SK-N-SH treated with all-trans-retinoic acid at 6 μM for 48 hours (cell line): Measurements from ENCODE around the gene PAPSS1.
"Not testable (repeated sequence)": the region's sequence is repeated elsewhere in the genome, so short reads cannot be mapped to it uniquely, and the experiment has no call there.

Experiments
- ATAC-seq: fragments of 200-7000 bp; cut with Tn5 transposase; 3 replicates; pipeline ENCODE4 v1.9.1; 2020; ENCODE audit warnings: mild to moderate bottlenecking, moderate library complexity
- CSDC2 ChIP-seq: fragments of 250-450 bp; sonication (Bioruptor Pico); IDR thresholded peaks from 2 replicates; pipeline ENCODE4 v1.5.0; 2020; ENCODE audit warnings: mild to moderate bottlenecking, moderate library complexity
- ESRRG ChIP-seq: fragments of 250-450 bp; sonication (Bioruptor Pico); IDR thresholded peaks from 2 replicates; pipeline ENCODE4 v1.6.1; 2021; ENCODE audit warnings: mild to moderate bottlenecking
- ISL1 ChIP-seq: fragments of 250-450 bp; sonication (Bioruptor Pico); IDR thresholded peaks from 2 replicates; pipeline ENCODE4 v2.1.2; 2022; ENCODE audit warnings: mild to moderate bottlenecking, moderate library complexity
- OSR1 ChIP-seq: fragments of 250-450 bp; sonication (Bioruptor Pico); IDR thresholded peaks from 2 replicates; pipeline ENCODE4 v1.8.0; 2022; ENCODE audit warnings: moderate library complexity, mild to moderate bottlenecking, inconsistent platforms
- RARB ChIP-seq: fragments of 250-450 bp; sonication (Bioruptor Pico); IDR thresholded peaks from 2 replicates; pipeline ENCODE4 v1.8.0; 2021; ENCODE audit warnings: mild to moderate bottlenecking, moderate library complexity
- SNAI2 ChIP-seq: fragments of 250-450 bp; sonication (Bioruptor Pico); IDR thresholded peaks from 2 replicates; pipeline ENCODE4 v1.5.0; 2020; ENCODE audit warnings: mild to moderate bottlenecking, moderate library complexity
- TOX ChIP-seq: fragments of 250-450 bp; sonication (Bioruptor Pico); IDR thresholded peaks from 2 replicates; pipeline ENCODE4 v1.8.0; 2021; ENCODE audit warnings: mild to moderate bottlenecking, moderate library complexity, borderline replicate concordance
- ZC3H10 ChIP-seq: fragments of 250-450 bp; sonication (Bioruptor Pico); IDR thresholded peaks from 2 replicates; pipeline ENCODE4 v1.5.1; 2021; ENCODE audit warnings: mild to moderate bottlenecking, moderate library complexity
- ZFP3 ChIP-seq: fragments of 250-450 bp; sonication (Bioruptor Pico); IDR thresholded peaks from 2 replicates; pipeline ENCODE4 v1.5.0; 2020; ENCODE audit warnings: mild to moderate bottlenecking, moderate library complexity
- ZNF565 ChIP-seq: fragments of 450-650 bp; formaldehyde crosslinking; conservative IDR thresholded peaks from 2 replicates; pipeline ENCODE4 v1.5.0; 2020; ENCODE audit warnings: low read depth, mild to moderate bottlenecking, moderate library complexity
- ZNF8 ChIP-seq: fragments of 450-650 bp; formaldehyde crosslinking; IDR thresholded peaks from 2 replicates; pipeline ENCODE4 v1.5.0; 2020; ENCODE audit warnings: mild to moderate bottlenecking, moderate library complexity
- TF ChIP-seq, protein P1 (sequence below): fragments of 250-450 bp; sonication (Bioruptor Pico); IDR thresholded peaks from 2 replicates; pipeline ENCODE4 v1.5.1; 2020; ENCODE audit warnings: low read depth, mild to moderate bottlenecking, moderate library complexity
- TF ChIP-seq, protein P2 (sequence below): fragments of 250-450 bp; sonication (Bioruptor Pico); IDR thresholded peaks from 2 replicates; pipeline ENCODE4 v1.8.0; 2021; ENCODE audit warnings: low read depth, mild to moderate bottlenecking, moderate library complexity, borderline replicate concordance
- TF ChIP-seq, protein P3 (sequence below): fragments of 250-450 bp; sonication (Bioruptor Pico); IDR thresholded peaks from 2 replicates; pipeline ENCODE4 v1.8.0; 2020; ENCODE audit warnings: mild to moderate bottlenecking, moderate library complexity, borderline replicate concordance
- TF ChIP-seq, protein P4 (sequence below): fragments of 250-450 bp; sonication (Bioruptor Pico); IDR thresholded peaks from 2 replicates; pipeline ENCODE4 v1.5.1; 2021; ENCODE audit warnings: mild to moderate bottlenecking, moderate library complexity
- TF ChIP-seq, protein P5 (sequence below): fragments of 250-450 bp; sonication (Bioruptor Pico); IDR thresholded peaks from 2 replicates; pipeline ENCODE4 v1.5.0; 2020; ENCODE audit warnings: mild to moderate bottlenecking, moderate library complexity

PAPSS1 gene

DNA sequence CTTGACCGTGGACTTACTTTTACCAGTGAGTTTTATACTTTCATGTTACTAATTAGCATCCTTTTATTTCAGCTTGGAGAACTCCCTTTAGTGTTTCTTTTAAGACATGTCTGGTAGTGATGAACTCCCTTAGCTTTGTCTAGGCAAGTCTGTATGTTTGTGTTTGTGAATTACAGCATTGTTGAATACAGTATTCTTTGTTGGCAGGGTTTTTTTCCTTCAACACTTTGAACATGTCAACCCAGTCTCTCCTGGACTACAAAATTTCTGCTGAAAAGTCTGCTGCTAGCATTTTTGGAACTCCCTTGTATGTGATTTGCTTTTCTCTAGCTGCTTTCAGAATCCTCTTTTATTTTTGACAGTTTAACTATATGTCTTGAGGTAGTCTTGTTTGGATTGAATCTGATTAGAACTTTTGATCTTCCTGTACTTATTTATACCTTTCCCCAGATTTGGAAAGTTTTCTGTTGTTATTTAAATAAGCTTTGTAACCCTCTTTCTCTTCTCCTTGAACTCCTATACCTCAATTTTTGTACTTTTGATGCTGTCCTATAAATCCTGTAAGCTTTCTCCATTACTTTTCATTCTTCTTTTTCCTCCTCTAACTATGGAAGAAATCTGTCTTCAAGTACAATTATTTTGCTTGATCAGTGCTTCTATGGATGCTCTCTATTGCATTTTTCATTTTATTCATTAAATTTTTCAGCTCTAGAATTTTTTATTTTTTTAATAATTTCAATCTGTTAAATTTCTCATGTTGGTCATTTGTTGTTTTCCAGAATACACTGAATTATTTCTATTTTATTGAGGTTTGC lies 14.1 kb downstream of the PAPSS1 start:
- no peak for ATAC-seq

DNA sequence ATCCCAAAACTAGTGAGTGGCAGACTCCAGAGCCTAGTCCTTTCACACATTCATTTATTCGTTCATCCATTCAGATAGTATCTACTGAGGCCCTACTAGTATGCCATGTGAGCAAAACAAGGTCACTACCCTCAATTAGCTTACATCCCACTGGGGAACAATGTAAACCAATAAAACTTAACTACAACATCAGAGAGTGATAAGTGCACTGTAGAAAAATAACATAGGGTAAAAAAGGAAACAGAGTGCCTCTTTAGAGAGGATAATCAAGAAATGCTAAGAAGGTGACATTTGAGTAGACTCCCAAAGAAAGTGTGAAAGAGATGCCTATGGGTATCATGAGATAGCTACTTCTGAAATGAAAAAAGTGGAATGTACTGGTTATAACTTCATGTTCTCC lies 18.5 kb downstream of the PAPSS1 start:
- TF ChIP-seq, protein P1, sequence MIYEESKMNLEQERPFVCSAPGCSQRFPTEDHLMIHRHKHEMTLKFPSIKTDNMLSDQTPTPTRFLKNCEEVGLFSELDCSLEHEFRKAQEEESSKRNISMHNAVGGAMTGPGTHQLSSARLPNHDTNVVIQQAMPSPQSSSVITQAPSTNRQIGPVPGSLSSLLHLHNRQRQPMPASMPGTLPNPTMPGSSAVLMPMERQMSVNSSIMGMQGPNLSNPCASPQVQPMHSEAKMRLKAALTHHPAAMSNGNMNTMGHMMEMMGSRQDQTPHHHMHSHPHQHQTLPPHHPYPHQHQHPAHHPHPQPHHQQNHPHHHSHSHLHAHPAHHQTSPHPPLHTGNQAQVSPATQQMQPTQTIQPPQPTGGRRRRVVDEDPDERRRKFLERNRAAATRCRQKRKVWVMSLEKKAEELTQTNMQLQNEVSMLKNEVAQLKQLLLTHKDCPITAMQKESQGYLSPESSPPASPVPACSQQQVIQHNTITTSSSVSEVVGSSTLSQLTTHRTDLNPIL (CRISPR knock-in tag): no peak
- TF ChIP-seq, protein P2, sequence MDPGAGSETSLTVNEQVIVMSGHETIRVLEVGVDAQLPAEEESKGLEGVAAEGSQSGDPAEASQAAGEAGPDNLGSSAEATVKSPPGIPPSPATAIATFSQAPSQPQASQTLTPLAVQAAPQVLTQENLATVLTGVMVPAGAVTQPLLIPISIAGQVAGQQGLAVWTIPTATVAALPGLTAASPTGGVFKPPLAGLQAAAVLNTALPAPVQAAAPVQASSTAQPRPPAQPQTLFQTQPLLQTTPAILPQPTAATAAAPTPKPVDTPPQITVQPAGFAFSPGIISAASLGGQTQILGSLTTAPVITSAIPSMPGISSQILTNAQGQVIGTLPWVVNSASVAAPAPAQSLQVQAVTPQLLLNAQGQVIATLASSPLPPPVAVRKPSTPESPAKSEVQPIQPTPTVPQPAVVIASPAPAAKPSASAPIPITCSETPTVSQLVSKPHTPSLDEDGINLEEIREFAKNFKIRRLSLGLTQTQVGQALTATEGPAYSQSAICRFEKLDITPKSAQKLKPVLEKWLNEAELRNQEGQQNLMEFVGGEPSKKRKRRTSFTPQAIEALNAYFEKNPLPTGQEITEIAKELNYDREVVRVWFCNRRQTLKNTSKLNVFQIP (CRISPR knock-in tag): no peak
- no peak for TF ChIP-seq ESRRG (CRISPR knock-in tag)
- TF ChIP-seq RARB (CRISPR knock-in tag): no peak
- no peak for TF ChIP-seq ZC3H10 (CRISPR knock-in tag)
- ATAC-seq: no peak

More for the DNA sequence above, 14.1 kb downstream of the PAPSS1 start:
- no peak for TF ChIP-seq ZC3H10 (CRISPR knock-in tag)
- no peak for TF ChIP-seq ISL1 (CRISPR knock-in tag)
- TF ChIP-seq OSR1 (CRISPR knock-in tag): no peak
- no peak for TF ChIP-seq TOX (CRISPR knock-in tag)

DNA sequence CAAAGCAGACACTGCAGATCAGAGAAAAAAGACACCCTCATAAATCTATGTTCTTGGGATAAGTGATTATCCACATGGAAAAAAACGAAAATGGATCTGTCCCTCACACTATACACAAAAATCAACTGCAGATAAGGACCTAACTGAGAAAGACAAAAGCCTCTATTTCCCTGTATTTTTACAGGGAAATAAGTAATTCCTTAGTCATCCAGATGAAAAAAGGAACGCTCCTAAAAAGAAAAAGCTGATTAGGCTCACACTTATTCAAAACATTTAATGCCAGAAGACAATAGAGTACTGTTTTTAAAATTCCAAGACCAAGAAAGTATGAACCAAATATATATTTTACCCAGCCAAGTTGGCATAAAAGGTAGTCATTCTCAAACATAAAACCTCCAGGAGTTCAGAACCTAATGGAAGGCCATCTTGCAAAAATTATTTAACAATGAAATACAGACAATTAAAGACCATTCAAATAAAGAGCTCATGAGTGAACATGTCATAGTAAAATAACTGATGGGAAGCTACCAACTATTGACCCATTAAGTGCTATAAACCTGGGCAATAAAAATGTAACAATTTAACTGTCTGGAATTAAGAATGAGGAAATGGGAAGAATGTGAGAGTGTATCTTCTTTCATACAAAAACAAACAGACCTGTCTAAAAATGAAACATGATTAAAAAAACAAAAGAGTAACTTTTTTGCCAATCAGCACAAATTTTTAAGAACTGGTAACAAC lies 20.4 kb downstream of the PAPSS1 start:
- ATAC-seq: no peak
- TF ChIP-seq, protein P3, sequence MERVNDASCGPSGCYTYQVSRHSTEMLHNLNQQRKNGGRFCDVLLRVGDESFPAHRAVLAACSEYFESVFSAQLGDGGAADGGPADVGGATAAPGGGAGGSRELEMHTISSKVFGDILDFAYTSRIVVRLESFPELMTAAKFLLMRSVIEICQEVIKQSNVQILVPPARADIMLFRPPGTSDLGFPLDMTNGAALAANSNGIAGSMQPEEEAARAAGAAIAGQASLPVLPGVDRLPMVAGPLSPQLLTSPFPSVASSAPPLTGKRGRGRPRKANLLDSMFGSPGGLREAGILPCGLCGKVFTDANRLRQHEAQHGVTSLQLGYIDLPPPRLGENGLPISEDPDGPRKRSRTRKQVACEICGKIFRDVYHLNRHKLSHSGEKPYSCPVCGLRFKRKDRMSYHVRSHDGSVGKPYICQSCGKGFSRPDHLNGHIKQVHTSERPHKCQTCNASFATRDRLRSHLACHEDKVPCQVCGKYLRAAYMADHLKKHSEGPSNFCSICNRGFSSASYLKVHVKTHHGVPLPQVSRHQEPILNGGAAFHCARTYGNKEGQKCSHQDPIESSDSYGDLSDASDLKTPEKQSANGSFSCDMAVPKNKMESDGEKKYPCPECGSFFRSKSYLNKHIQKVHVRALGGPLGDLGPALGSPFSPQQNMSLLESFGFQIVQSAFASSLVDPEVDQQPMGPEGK: no peak
- no peak for TF ChIP-seq ZNF565 (CRISPR knock-in tag)
- TF ChIP-seq ZNF8 (CRISPR knock-in tag): no peak
- TF ChIP-seq, all 23 proteins: peak for 0

DNA sequence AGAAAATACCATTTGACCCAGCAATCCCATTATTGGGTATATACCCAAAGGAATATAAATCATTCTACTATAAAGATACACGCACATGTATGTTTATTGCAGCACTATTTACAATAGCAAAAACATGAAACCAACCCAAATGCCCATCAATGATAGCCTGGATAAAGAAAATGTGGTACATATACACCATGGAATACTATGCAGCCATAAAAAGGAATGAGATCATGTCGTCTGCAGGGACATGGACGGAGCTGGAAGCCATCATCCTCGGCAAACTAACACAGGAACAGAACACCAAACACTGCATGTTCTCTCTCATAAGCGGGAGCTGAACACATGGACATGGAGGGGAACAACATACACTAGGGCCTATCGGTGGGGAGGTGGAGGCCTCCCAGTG lies 23.8 kb downstream of the PAPSS1 start:
- peak; percentile 72 for TF ChIP-seq ZNF8 (CRISPR knock-in tag)
- ATAC-seq: not testable (repeated sequence)

DNA sequence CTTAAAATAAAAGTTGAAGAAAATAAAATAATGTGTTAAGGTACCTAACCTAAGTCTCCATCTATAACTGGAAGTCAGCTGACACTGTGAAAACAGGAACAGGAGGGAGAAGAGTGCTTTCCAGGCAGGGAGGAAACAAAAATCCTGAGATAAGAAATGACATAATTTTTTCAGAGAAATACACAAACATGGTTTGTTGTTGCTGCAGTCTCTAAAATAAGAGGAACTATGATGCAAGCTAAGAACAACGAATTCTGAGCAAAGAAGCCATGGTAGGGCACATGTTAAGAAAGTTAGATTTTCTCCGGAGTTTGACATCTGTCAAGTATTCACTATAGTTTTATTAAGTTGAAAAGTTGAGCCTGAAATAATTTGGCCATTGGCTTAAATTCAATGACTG lies 26.9 kb downstream of the PAPSS1 start:
- ATAC-seq: no peak
- TF ChIP-seq RARB (CRISPR knock-in tag) (no peak), TOX (CRISPR knock-in tag) (no peak), ESRRG (CRISPR knock-in tag) (no peak), OSR1 (CRISPR knock-in tag) (no peak), ZC3H10 (CRISPR knock-in tag) (no peak), CSDC2 (CRISPR knock-in tag) (no peak), SNAI2 (CRISPR knock-in tag) (no peak), ZFP3 (CRISPR knock-in tag) (no peak)
- TF ChIP-seq, protein P2 (CRISPR knock-in tag): no peak
- TF ChIP-seq, protein P4, sequence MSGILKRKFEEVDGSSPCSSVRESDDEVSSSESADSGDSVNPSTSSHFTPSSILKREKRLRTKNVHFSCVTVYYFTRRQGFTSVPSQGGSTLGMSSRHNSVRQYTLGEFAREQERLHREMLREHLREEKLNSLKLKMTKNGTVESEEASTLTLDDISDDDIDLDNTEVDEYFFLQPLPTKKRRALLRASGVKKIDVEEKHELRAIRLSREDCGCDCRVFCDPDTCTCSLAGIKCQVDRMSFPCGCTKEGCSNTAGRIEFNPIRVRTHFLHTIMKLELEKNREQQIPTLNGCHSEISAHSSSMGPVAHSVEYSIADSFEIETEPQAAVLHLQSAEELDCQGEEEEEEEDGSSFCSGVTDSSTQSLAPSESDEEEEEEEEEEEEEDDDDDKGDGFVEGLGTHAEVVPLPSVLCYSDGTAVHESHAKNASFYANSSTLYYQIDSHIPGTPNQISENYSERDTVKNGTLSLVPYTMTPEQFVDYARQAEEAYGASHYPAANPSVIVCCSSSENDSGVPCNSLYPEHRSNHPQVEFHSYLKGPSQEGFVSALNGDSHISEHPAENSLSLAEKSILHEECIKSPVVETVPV (CRISPR knock-in tag): no peak
- TF ChIP-seq, protein P5, sequence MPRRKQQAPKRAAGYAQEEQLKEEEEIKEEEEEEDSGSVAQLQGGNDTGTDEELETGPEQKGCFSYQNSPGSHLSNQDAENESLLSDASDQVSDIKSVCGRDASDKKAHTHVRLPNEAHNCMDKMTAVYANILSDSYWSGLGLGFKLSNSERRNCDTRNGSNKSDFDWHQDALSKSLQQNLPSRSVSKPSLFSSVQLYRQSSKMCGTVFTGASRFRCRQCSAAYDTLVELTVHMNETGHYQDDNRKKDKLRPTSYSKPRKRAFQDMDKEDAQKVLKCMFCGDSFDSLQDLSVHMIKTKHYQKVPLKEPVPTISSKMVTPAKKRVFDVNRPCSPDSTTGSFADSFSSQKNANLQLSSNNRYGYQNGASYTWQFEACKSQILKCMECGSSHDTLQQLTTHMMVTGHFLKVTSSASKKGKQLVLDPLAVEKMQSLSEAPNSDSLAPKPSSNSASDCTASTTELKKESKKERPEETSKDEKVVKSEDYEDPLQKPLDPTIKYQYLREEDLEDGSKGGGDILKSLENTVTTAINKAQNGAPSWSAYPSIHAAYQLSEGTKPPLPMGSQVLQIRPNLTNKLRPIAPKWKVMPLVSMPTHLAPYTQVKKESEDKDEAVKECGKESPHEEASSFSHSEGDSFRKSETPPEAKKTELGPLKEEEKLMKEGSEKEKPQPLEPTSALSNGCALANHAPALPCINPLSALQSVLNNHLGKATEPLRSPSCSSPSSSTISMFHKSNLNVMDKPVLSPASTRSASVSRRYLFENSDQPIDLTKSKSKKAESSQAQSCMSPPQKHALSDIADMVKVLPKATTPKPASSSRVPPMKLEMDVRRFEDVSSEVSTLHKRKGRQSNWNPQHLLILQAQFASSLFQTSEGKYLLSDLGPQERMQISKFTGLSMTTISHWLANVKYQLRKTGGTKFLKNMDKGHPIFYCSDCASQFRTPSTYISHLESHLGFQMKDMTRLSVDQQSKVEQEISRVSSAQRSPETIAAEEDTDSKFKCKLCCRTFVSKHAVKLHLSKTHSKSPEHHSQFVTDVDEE (CRISPR knock-in tag): no peak
- TF ChIP-seq, all 23 proteins: peak for 0
